Body of pancreas (tissue), 4 donors: ENCODE results near the gene ORC4.

Experiments
- CTCF ChIP-seq, 7 experiments: fragments of 450-650 bp in 4 of 7; fragments of 200-600 bp in 3 of 7; sonication (generic) in 3 of 7; IDR thresholded peaks; one replicate each; pipeline ENCODE4 v1.5.1; 2016 to 2019; ENCODE audit warnings: antibody characterized with exemption in 7 of 7
- POLR2A ChIP-seq, 3 donors: fragments of 450-650 bp; IDR thresholded peaks; one replicate each; pipeline ENCODE4 v1.6.1; 2016; ENCODE audit warnings: antibody characterized with exemption in 3 of 3, mild to moderate bottlenecking in 2 of 3

GRCh38 chr2:147916723-147917122 lies 103.8 kb downstream of the ORC4 start:
- TF ChIP-seq POLR2A (IDR thresholded peaks at IDR 0.05) (no peak), CTCF (IDR thresholded peaks at IDR 0.05) (no peak)
